Activated CD8-positive, alpha-beta memory T cell treated with anti-CD3 and anti-CD28 coated beads for 24 hours (primary cell): ENCODE data around the gene DCD.
"Not testable (repeated sequence)": the region's sequence is repeated elsewhere in the genome, so short reads cannot be mapped to it uniquely, and the experiment has no call there.

Experiments used
- DNase-seq: peaks from one replicate; pipeline ENCODE4 v3.0.0-alpha.2; 2020

The DCD gene

DNA sequence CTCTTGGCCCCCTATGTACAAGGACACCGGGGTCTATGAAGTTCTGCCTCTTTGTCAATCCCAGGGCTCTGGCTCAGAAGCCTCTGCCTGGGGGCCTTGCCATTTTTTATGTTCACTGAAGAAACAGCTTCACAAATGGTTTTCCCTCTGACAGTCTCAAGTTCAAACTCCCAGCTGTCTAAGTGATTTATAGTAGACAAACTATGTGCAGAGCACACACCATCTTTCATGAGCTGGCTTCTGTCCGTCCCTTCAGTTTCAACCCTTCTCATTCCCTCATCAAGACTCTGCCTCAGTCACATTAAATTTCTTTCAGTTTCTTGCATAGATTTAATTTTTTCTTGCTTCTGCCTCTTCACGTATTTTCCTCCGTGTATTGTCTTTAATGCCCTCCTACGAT is 2.7 kb upstream of the DCD start:
- DNase-seq, result no peak

DNA sequence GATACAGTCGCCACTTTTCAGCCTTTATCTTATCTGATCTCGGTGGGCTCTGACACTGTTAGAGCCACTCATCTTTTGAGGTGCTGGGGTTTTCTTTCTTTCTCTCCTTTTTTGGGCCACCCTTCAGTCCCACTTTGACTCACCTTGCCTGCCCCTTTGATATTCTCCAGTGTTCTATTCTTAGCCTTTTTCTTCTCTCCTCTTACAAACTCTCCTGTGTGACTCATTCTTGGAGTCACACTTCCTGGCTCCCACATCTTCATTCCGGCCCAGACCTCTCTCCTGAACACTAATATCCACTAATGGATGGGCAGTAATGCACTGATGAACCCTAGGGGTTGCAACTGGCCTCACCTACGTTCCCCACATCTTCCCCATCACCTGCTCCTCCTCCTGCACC is 2.2 kb upstream of the DCD start:
- no peak for DNase-seq

DNA sequence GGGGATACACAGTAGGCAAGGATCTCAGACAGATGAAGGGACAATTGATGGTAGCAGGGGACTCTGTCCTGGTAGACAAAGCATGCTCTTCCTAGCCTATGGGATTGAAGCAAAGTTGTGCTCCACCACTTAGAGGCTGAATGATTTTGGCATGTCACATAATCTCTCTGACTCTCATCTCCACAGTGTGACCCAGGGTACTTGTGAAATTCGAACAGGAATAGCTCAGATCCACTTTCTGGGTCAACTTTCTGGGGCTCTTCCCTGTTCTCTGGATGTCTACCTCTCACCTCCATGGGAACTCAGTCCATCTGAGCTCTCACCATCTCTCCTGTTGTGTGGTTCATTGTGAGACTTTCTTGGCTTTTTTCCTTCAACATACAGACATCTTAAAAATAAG is 1.7 kb upstream of the DCD start:
- no peak for DNase-seq

DNA sequence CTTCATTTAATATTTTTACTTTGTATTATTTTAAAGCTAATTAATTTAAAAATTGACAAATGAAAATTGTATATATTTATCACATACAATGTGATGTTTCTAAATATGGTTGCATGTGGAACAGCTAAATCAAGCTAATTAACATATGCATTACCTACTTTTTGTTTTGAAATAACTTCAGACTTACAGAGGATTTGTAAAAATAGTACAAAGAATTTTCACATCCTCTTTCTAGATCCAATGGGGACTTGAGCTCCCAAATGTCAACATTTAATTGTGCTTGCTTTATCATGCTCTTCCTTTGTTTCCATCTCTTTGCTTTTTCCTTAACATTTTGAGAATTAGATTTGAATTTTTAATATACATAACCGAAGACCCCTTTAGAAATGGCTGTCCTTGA is 6.6 kb downstream of the DCD start:
- DNase-seq, result no peak

DNA sequence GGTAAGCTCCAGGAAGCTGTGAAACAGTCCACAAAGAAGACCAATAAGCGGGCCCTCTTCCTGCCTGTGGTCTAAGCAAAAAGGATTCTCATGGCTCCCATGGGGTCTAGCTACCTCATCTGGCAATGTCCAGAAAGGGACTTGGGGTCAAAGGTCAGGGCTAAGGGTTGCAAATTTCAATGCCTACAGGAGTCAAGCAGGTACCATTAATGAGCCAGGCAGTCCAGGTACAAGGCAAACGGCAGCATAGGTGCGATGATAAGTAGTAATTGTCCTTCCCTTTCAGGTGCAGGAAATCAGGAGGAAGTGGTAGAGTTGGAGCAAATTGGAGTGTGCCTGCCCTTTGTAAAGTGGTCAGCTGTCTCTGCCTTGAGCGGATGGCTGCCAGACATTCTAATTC is 7.1 kb downstream of the DCD start:
- DNase-seq, result no peak

DNA sequence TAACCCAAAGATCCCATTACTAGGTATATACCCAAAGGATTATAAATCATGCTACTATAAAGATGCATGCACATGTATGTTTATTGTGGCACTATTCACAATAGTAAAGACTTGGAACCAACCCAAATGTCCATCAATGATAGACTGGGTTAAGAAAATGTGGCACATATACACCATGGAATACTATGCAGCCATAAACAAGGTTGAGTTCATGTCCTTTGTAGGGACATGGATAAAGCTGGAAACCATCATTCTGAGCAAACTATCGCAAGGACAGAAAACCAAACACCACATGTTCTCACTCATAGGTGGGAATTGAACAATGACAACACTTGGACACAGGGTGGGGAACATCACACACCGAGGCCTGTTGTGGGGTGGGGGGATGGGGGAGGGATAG is 9.1 kb downstream of the DCD start:
- not testable (repeated sequence) for DNase-seq

DNA sequence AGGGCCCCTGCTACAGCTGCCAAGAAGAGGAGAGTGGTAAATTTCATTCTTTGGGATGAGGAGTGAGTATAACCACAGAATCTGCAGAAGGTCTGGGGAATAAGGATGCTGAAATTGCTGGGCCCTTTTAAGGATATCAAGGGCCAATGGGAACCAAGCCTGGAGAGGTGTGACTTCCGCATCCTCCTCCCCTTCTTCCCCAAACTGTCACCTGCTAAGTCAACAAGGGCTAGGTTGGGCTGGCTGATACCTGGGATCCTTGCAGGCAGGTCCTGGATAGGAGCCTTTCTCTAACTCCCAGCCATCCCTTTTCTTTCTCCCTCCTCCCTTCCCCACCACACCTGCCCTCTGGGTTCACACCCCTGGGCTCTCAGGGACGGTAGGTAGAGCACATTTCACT is 13.4 kb downstream of the DCD start, which contains the start of gene LACRT:
LACRT (minus strand) TSS at position 101 of the 400 bp plus-strand sequence; CDS start at position 47, 54 bp downstream.
- DNase-seq, result peak; percentile 24

DNA sequence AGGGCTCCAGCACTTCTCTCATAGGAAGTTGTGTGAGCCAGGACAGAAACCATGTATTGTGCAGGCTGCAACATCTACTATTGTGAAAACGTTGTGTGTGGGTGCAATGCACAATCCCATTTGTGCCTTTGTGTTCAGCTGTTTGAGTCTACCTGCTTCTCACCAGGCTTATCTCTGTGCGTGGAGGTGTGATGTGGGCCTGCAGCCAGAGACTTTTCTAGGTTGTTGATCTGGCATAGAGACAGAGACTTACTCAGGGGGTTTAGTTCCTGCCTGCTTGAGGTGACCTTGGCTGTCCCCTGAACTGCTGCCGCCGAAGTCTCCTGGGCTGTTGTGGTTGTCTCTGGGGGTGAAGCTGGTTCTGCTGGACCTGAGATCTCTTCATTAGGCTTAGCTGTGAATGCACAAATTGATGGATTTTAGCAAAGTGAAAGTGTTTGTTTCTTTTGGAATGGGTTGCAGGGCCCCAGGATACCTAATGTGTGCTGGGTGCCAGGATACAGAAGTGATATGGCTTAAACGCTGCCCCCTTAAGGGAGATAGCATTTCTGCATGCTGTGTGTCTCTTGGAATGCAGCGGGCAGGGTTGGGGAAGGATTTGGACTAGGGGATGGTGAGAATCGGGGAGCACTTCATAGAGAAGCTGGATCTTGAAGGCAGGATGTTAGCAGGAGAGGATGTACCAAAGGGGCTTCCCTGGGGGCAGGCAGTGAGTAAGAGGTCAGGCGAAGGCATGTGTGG is 16.0 kb downstream of the DCD start:
- DNase-seq, result peak; percentile 33

DNA sequence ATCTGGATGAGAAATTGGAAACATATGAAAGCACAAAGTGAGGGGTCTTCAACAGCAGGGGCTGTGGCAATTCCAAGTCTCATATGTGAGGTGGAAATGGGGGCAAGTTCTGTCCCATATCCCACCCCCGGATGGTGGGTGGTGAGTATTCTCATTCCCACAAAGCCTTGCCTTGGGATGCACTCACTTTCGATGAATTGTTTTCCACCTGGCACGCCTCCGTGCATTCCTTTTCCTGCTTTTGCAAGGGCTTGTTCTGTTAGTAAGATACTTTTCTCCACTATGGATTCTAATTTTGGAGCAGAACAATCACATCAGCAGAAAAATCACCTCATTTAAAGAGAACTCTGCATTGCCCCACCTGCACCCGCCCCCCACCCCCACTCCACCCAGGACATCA is 16.6 kb downstream of the DCD start:
- DNase-seq, result no peak

DNA sequence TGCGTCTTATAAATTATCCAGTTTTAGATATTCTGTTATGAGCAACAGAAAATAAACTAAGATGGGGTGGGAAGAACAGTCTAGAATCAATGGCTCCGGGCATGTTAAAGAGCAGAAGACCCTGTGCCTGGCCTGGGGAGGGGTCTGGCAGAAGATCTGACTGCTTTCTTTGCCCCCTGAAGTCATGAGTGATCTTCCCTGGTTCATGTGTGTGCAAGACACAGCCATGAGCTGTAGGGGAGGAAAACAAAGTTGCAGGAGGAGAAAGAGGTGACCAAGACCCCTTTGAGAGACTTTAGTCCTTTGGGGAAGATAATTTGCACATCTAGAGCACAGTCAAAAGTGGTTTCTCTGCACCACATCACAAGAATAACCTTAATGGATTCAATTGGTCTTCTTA is 18.2 kb downstream of the DCD start:
- DNase-seq, result no peak

DNA sequence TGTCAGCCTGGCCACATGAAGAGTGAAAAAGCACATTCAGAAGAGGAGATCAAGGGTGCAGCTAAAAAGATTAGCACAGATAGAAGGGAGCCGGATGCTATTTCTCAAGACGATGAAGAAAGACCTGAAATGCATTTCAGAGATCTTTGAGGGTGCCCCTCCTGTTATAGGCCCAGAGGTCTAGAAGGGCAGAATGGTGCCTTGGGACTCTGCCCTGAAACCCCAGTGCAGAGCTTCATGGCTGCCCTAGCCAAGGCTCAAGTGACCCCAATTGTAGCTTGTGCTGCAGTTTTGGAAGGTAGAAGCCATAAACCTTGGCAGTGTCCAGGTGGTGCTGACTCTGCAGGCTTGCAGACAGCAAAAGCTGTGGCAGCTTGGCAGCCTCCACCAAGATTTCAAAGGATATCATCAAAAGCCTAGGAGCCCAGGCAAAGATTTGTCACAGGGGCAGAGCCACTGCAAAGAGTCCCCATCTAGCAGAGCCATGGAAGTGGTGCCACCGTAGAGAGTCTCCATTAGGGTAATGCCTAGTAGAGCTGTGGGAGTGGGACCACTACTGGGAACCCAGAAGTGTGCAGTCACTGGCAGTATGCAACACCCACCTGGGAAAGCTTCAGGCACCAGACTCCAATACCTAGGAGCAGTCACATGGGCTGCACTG is 19.8 kb downstream of the DCD start:
- no peak for DNase-seq

DNA sequence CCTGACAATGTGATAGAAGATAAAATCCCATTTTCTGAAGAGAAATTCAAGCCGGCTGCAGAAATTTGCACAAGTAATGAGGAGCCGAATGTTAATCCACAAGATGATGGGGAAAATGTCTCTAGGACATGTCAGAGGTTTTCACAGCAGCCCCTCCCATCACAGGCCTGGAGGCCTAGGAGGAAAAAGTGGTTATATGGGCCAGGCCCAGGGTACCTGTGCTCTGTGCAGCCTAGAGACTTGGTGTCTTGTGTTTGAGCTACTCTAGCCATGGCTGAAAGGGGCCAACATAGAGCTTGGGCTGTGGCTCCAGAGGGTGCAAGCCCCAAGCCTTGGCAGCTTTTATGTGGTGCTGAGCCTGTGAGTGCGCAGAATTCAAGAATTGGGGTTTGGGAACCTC is 20.9 kb downstream of the DCD start:
- DNase-seq, result peak; percentile 17

DNA sequence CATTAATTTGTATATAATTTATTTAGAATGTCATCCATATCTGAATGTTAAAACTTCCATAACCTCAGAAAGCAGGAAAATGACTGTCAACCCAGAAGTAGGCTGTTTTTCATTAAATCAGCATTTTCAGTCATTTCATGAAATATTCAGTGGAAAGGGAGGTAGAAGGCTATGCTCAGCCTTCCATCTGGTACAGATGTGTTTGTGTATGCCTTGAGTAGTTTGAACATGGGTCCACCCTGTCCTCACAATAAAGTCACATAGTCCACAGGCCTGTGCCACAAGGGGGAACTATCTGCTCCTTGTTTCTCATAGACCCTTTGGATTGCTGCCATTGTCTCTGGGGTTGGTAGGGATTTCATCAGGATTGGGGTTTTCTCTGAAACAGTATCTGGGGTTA is 22.6 kb downstream of the DCD start:
- DNase-seq, result no peak

DNA sequence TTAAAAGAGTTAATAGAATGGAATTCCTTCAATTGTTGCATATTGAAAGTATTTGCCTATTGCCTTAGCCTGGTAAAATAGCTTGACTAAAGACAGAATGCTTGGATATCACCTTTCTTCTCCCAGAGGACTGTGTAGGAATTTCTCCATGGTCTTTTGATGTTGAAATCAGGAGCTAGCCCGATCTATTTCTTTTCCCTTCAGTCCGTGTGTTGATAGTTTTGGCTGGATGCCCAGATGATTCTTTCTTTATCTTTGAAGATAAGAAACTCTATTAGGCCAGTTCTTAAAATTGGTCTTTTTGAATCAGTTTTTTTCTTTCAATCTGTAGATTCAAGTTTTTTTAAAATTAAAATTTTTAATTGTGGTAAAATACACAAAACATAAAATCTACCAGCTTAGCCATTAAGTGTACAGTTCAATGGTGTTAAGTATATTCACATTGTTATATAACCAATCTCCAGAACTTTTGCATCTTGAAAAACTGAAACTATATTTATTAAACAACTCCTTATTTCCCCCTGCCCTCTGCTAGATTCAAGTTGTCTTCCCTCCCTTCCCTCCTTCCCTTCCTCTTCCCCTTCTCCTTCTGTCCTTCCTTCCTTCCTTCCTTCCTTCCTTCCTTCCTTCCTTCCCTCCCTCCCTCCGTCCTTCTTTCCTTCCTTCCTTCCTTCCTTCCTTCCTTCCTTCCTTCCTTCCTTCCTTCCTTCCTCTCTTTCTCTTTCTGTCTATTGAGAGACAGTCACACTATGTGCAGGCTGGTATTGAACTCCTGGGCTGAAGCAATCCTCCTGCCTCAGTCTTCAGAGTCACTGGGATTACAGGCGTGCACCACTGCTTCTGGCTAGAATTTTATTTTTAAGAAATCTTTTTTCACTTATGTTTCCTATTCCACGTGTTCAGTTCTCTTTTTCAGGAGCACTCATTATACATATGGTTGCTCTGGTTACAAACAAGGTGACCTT is 23.6 kb downstream of the DCD start:
- no peak for DNase-seq

DNA sequence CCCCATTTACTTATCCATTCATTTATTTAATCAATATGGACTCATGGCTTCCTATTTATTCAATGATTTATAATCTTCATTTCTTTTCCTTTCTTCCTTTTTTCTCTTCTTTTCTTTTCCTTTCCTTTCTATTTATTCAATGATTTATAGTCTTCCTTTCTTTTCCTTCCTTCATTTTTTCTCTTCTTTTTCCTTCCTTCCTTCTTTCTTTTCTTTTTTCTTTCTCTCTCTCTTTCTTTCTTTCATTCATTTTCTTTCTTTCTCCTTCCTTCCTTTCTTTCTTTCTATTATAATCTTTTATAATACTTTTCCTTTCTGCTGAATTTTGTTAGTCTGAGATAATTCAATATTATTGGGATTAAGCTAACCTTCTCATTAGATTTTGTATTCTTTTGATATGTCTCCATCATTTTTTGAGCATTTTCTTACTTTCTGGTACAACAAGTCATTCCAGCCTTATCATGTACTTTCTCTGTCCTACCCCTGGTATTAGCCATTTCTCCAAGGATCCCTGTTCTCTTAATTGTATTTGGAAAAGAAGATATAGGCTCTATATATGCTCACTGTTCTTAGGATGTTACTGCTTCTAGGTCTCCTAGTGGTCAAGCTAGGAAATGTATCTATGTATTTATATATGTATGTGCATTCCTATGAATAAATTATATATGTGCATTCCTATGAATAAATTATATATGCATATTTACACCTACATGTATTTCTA is 25.5 kb downstream of the DCD start:
- no peak for DNase-seq

DNA sequence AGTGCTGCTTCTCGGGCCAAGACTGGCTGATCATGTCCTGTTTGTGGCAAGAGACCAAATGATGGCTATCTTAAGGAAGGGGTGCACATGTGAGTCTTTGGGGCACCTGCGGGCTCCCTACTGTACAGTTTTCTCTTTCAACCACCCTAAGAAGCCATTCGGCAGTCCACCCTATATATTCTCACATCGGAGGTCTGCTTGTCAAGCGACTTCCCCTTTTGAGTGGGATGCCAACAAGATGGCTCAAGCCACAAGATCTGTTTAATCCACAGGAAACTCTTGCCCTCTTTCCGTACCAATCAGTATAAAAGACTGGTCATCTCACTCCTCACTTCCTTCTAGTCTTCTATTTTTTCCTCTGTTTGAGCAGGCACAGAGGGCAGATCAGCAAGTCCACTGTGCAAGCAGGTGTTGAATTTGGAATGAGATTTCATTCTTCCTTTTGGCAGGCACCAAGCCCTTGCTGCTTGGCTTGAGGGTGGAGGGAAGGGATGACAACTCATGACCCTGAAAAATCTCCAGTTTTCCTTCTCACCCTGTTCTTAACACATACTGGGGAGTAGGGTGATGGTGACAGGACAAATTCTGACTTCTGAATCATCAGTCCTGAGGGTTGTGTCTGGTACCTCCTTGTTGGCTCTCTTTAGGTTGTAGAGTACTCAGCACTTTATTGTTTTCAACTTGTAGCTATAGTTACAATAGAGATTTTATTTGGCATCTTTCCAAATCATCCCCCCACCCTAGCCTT is 31.1 kb downstream of the DCD start:
- DNase-seq, result peak; percentile 33

DNA sequence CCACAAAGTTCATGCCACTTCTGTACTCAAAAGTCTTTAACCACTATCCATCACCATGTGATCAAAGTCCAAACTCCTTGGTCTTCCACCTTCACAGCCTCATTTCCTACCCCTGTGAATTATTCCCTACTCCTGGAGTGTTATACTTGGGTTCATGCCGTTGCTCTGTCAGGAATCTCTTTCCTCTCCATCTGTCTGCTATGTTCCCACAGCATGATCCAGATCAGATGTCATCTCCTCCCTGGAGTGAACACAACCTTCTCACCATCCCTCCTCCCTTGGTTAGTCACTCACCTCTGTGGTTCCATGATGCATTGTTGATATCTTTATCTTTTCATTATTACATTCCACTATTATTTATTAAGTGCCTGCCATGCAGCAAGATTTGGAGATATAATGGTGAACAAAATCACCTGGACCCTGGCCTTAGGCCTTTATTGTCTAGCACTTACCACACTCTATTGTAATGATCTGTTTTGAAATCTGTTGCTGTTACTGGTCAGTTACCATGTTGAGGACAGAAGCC is 35.9 kb downstream of the DCD start:
- no peak for DNase-seq

DNA sequence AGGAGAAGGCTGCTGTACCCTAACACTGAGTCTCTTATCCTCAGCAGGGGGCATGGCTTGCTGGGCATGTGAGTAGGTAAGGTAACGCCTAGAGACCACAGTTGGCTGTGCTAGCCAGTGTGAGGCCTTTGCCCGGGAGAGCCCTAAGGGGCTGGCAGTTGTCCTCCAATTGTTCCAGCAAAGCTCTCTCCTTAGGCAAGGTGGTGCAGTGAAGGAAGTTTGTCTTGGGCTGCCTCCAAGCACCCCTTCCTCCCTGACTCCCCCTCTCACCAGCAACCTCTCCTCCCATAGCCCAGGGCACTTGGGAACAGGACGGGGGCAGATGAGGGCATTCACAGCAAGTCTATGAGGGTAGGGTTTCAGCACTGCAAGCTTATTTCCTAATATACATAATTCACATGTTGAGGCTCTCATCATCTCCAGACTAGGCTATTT is 36.4 kb downstream of the DCD start:
- DNase-seq, result no peak

DNA sequence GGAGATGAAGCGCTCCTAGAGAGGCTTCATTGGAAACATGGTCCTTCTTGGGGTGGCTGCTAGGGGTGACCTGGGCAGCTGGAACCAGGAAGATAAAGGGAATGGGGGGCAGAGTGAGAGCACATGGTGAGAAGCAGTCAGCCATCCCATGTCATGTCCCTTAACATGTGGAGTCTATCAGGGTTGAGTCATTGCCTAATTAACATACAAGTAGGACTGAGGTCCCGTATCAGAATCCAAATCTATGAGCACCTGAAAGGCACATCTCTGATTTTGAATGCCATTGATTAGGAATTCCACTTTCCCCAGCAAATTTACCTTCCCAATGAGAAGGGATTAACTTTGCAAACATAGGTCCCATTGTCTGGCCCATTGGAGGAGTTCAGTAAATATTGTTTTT is 39.4 kb downstream of the DCD start:
- DNase-seq, result no peak

DNA sequence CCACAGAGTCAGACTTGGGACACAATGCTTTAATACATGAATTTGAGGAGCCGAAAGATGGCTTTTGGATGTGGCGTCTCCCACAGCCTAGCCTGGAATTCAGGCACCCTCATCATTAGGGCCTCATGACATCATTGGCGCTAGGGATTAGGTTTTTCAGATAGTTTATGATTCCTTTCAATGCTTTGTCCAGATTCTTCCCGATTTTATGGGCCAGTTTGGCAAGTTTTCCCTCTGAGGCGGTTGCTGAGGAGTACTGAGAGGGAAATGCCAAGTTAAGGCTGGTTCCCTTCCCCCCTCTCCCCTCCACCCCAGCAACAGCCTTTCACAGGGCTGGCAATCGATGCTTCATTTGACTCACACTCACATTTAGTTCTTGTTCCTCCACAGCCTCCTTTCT is 40.0 kb downstream of the DCD start:
- no peak for DNase-seq

DNA sequence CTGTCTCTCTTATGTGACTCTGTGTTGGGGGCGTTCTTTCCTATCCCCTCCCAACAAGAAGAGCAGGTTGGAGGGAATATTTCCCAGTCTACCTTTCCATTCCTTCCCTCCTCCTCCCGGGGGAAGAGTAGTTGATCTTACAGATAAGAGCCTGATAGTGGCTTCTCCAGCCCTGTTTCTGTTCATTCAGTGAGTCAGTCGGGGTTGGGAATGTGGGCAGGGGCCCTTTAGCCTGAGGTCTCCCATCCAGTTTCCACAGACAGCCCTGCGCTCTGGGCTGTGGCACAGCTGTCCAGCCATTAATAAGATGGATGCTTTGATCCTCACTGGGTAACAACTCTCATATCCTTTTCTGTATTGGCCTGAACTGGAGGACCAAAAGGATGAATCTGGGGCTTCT is 41.6 kb downstream of the DCD start:
- no peak for DNase-seq
